H9 (cell line): ENCODE data around the gene ELAVL4. TPM values are rescaled to one million over a fixed set of nuclear protein-coding genes. Genes with fewer than 3 reads are reported as not detected.

ENCODE experiments used
- DNase-seq: peaks from one replicate; pipeline ENCODE4 v3.0.0-alpha.2; 2017
- H2AFZ ChIP-seq: one replicate; pipeline ENCODE4 v1.6.1; 2013; ENCODE audit warnings: mild to moderate bottlenecking, low read length, control low read depth, moderate library complexity
- H2AK5ac ChIP-seq: 2 replicates; pipeline ENCODE4 v1.6.1; 2013; ENCODE audit warnings: low read length, control low read depth, mixed read lengths; ENCODE audit not compliant: insufficient read length
- H2BK120ac ChIP-seq: one replicate; pipeline ENCODE4 v1.6.1; 2013; ENCODE audit warnings: low read depth, mild to moderate bottlenecking, low read length, control low read depth, inconsistent platforms; ENCODE audit not compliant: poor library complexity, severe bottlenecking
- H2BK12ac ChIP-seq: 2 replicates; pipeline ENCODE4 v1.6.1; 2013; ENCODE audit warnings: low read length, control low read depth, mixed read lengths, low read depth; ENCODE audit not compliant: insufficient read length
- H2BK15ac ChIP-seq: 2 replicates; pipeline ENCODE4 v1.6.1; 2013; ENCODE audit warnings: low read depth, low read length, control low read depth
- H2BK20ac ChIP-seq: one replicate; pipeline ENCODE4 v1.6.1; 2013; ENCODE audit warnings: low read depth, mild to moderate bottlenecking, low read length, control low read depth, inconsistent platforms; ENCODE audit not compliant: poor library complexity, severe bottlenecking
- H2BK5ac ChIP-seq: 2 replicates; pipeline ENCODE4 v1.6.1; 2013; ENCODE audit warnings: low read length, control low read depth, mixed read lengths; ENCODE audit not compliant: insufficient read length
- H3K14ac ChIP-seq: 2 replicates; pipeline ENCODE4 v1.6.1; 2013; ENCODE audit warnings: low read length, control low read depth; ENCODE audit not compliant: insufficient read depth
- H3K18ac ChIP-seq: 2 replicates; pipeline ENCODE4 v1.6.1; 2013; ENCODE audit warnings: low read depth, mild to moderate bottlenecking, mixed read lengths, low read length, control low read depth; ENCODE audit not compliant: insufficient read length
- H3K23ac ChIP-seq: 2 replicates; pipeline ENCODE4 v1.6.1; 2013; ENCODE audit warnings: low read length, control low read depth, mixed read lengths, low read depth; ENCODE audit not compliant: insufficient read length
- H3K23me2 ChIP-seq: 2 replicates; pipeline ENCODE4 v1.6.1; 2013; ENCODE audit warnings: low read depth, mild to moderate bottlenecking, mixed read lengths, low read length, control low read depth; ENCODE audit not compliant: insufficient read length, poor library complexity, severe bottlenecking
- H3K27ac ChIP-seq: 2 replicates; pipeline ENCODE4 v1.5.1; 2013; ENCODE audit warnings: low read length, control low read depth, mixed read lengths, low read depth; ENCODE audit not compliant: insufficient read length
- H3K27me3 ChIP-seq: 2 replicates; pipeline ENCODE4 v1.6.1; 2013; ENCODE audit warnings: low read length, control low read depth, inconsistent platforms; ENCODE audit not compliant: insufficient read depth
- H3K4ac ChIP-seq: 2 replicates; pipeline ENCODE4 v1.6.1; 2013; ENCODE audit warnings: low read depth, mild to moderate bottlenecking, control low read depth, inconsistent platforms, low read length, moderate library complexity
- H3K4me1 ChIP-seq: 2 replicates; pipeline ENCODE4 v1.6.1; 2013; ENCODE audit warnings: low read length, control low read depth, inconsistent platforms; ENCODE audit not compliant: insufficient read depth
- H3K4me2 ChIP-seq: 2 replicates; pipeline ENCODE4 v1.6.1; 2013; ENCODE audit warnings: low read length, control low read depth, mixed read lengths; ENCODE audit not compliant: insufficient read length, insufficient read depth
- H3K56ac ChIP-seq: 2 replicates; pipeline ENCODE4 v1.6.1; 2013; ENCODE audit warnings: low read depth, mild to moderate bottlenecking, mixed read lengths, low read length, control low read depth; ENCODE audit not compliant: insufficient read length
- H3K79me1 ChIP-seq: 2 replicates; pipeline ENCODE4 v1.6.1; 2013; ENCODE audit warnings: low read depth, mild to moderate bottlenecking, moderate library complexity, low read length, control low read depth, inconsistent platforms; ENCODE audit not compliant: insufficient read depth, poor library complexity, severe bottlenecking
- H3K79me2 ChIP-seq: 2 replicates; pipeline ENCODE4 v1.6.1; 2013; ENCODE audit warnings: low read length, control low read depth, inconsistent platforms; ENCODE audit not compliant: insufficient read depth
- H3K9ac ChIP-seq: 2 replicates; pipeline ENCODE4 v1.6.1; 2013; ENCODE audit warnings: low read length, control low read depth, mixed read lengths; ENCODE audit not compliant: insufficient read length; ENCODE audit errors: extremely low read depth
- H3K9me3 ChIP-seq: one replicate; pipeline ENCODE4 v1.6.1; 2013; ENCODE audit warnings: low read depth, low read length, inconsistent platforms; ENCODE audit not compliant: control insufficient read depth
- H3T11ph ChIP-seq: one replicate; pipeline ENCODE4 v1.6.1; 2013; ENCODE audit warnings: mild to moderate bottlenecking, low read length, control low read depth, inconsistent platforms
- H4K20me1 ChIP-seq: one replicate; pipeline ENCODE4 v1.6.1; 2013; ENCODE audit not compliant: control insufficient read depth, insufficient read length, insufficient read depth
- H4K5ac ChIP-seq: 2 replicates; pipeline ENCODE4 v1.6.1; 2013; ENCODE audit warnings: low read depth, mild to moderate bottlenecking, mixed read lengths, low read length, control low read depth; ENCODE audit not compliant: insufficient read length
- H4K8ac ChIP-seq: replicated peaks from 2 replicates; pipeline ENCODE4 v1.6.1; 2013; ENCODE audit warnings: low read length, control low read depth, mixed read lengths, low read depth; ENCODE audit not compliant: insufficient read length
- H4K91ac ChIP-seq: 2 replicates; pipeline ENCODE4 v1.6.1; 2013; ENCODE audit warnings: low read depth, mild to moderate bottlenecking, moderate library complexity, mixed read lengths, low read length, control low read depth; ENCODE audit not compliant: insufficient read length
- H3K27ac Mint-ChIP-seq, 3 experiments: 2 replicates in 2 of 3; 3 replicates in 1 of 3; pipeline ENCODE4 v1.8.0; 2020 to 2021; ENCODE audit warnings: mixed read lengths in 3 of 3, mild to moderate bottlenecking in 1 of 3, moderate library complexity in 1 of 3
- H3K27me3 Mint-ChIP-seq: 2 replicates; pipeline ENCODE4 v1.8.0; 2021; ENCODE audit warnings: low read depth, mild to moderate bottlenecking, moderate library complexity, mixed read lengths
- H3K36me3 Mint-ChIP-seq, 3 experiments: 2 replicates in 2 of 3; 3 replicates in 1 of 3; pipeline ENCODE4 v1.8.0; 2020 to 2021; ENCODE audit warnings: low read depth in 3 of 3, mixed read lengths in 3 of 3; ENCODE audit not compliant: insufficient read depth in 1 of 3
- H3K4me1 Mint-ChIP-seq, 2 experiments: 2 replicates each; pipeline ENCODE4 v1.8.0; 2020; ENCODE audit warnings: mixed read lengths in 2 of 2
- H3K4me3 Mint-ChIP-seq, 2 experiments: 2 replicates in 1 of 2; 3 replicates in 1 of 2; pipeline ENCODE4 v1.8.0; 2020 to 2021; ENCODE audit warnings: mild to moderate bottlenecking in 2 of 2, mixed read lengths in 2 of 2, moderate library complexity in 1 of 2
- H3K9me3 Mint-ChIP-seq, 2 experiments: 2 replicates in 1 of 2; 3 replicates in 1 of 2; pipeline ENCODE4 v1.8.0; 2020; ENCODE audit warnings: mild to moderate bottlenecking in 2 of 2, mixed read lengths in 2 of 2, moderate library complexity in 1 of 2
- WGBS: extraction: QIAGEN DNeasy Blood & Tissue Kit; methylation state at CpG from one replicate; pipeline ENCODE4 v1.1.7; 2013; ENCODE audit warnings: missing lambda C conversion rate, low lambda C conversion rate, mixed read lengths; ENCODE audit not compliant: insufficient read length; ENCODE audit errors: extremely low coverage; 5-methylcytosine and 5-hydroxymethylcytosine counted together
- total RNA-seq: library from RNA; stranded (reverse); gene quantifications from 2 replicates; pipeline ENCODE4 v1.2.1, GENCODE V29; 2021
- TF ChIP-seq, protein P1 (sequence below): fragments of 200-600 bp; sonication (generic); conservative IDR thresholded peaks from 3 replicates; pipeline ENCODE4 v1.8.0; 2021; ENCODE audit warnings: antibody characterized with exemption, mild to moderate bottlenecking

The ELAVL4 gene
- total RNA-seq, 1 experiment from 2014 or later = not detected

GRCh38 chr1:50105433-50105832 lies 3.3 kb upstream of the ELAVL4 start:
- Histone ChIP-seq H3T11ph (no peak overlapping the region), H3K14ac (no peak overlapping the region), H3K27me3 (no peaks in the 10 kb centered on the region), H4K91ac (no peak overlapping the region), H3K9me3 (no peaks in the 10 kb centered on the region), H3K27ac (no peak overlapping the region), H2AK5ac (no peak overlapping the region), H2BK5ac (no peak overlapping the region), H3K23me2 (no peaks in the 10 kb centered on the region), H4K8ac (no peak overlapping the region), H4K20me1 (no peaks in the 10 kb centered on the region), H3K18ac (no peak overlapping the region), H2BK12ac (no peak overlapping the region), H3K23ac (no peak overlapping the region), H3K79me2 (no peaks in the 10 kb centered on the region), H3K4ac (no peak overlapping the region), H2BK15ac (no peak overlapping the region), H3K4me2 (no peak overlapping the region), H3K56ac (no peak overlapping the region), H2BK120ac (no peak overlapping the region), H3K79me1 (no peaks in the 10 kb centered on the region), H2BK20ac (no peak overlapping the region), H3K4me1 (peaks cover 3% of the 10 kb centered on the region; the same call in 1 of the 2 replicates), H4K5ac (no peak overlapping the region), H2AFZ (no peak overlapping the region), H3K9ac (no peak overlapping the region)
- WGBS = no CpG with 5 or more reads among the region's 3 CpGs
- Mint-ChIP-seq H3K4me3 (no peak overlapping the region), H3K36me3 (peaks cover 0 to 25% (median 0%) of the 10 kb centered on the region in 3 experiments; a peak in 2 of 7 replicates), H3K27me3 (no peaks in the 10 kb centered on the region; the same call in 1 of the 2 replicates), H3K4me1 (no peaks in the 10 kb centered on the region), H3K27ac (no peak overlapping the region), H3K9me3 (peaks cover 0 to 82% of the 10 kb centered on the region in 2 experiments; a peak in 2 of 5 replicates)
- TF ChIP-seq, protein P1, sequence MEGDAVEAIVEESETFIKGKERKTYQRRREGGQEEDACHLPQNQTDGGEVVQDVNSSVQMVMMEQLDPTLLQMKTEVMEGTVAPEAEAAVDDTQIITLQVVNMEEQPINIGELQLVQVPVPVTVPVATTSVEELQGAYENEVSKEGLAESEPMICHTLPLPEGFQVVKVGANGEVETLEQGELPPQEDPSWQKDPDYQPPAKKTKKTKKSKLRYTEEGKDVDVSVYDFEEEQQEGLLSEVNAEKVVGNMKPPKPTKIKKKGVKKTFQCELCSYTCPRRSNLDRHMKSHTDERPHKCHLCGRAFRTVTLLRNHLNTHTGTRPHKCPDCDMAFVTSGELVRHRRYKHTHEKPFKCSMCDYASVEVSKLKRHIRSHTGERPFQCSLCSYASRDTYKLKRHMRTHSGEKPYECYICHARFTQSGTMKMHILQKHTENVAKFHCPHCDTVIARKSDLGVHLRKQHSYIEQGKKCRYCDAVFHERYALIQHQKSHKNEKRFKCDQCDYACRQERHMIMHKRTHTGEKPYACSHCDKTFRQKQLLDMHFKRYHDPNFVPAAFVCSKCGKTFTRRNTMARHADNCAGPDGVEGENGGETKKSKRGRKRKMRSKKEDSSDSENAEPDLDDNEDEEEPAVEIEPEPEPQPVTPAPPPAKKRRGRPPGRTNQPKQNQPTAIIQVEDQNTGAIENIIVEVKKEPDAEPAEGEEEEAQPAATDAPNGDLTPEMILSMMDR = no peak; the same call in 2 of the 3 replicates
- no peak for DNase-seq
